H1 (cell line): ENCODE data around the gene STAC. TPM values are rescaled to one million over a fixed set of nuclear protein-coding genes. Genes with fewer than 3 reads are reported as not detected.

Experiments
- CTCF ChIA-PET: fragments of 300-600 bp; sonication (Branson Sonifier 250); formaldehyde crosslinking; loops from one replicate; lab custom pipeline; 2021; ENCODE audit not compliant: partially characterized antibody; lab: Charles Lee
- POLR2A ChIA-PET: fragments of 300-600 bp; sonication (Branson Sonifier 250); formaldehyde crosslinking; loops from one replicate; lab custom pipeline; 2021; ENCODE audit warnings: inconsistent platforms; ENCODE audit not compliant: partially characterized antibody; lab: Charles Lee
- DNase-seq, 2 experiments: peaks; one replicate each; pipeline versions ENCODE4 v3.0.0 to v3.0.0-alpha.2; 2010 to 2022; ENCODE audit warnings: low spot score in 2 of 2, low read depth in 1 of 2, mixed read lengths in 1 of 2
- FAIRE-seq: peaks from 2 replicates; lab custom pipeline; 2011; peaks lifted over from hg19 to GRCh38; lab: Jason Lieb, UNC
- H2AFZ ChIP-seq: 2 replicates; pipeline ENCODE4 v1.8.1; 2012; ENCODE audit warnings: low read length, inconsistent platforms
- H2AK5ac ChIP-seq: 2 replicates; pipeline ENCODE4 v1.6.1; 2013; ENCODE audit warnings: low read depth, low read length
- H2BK120ac ChIP-seq: replicated peaks from 2 replicates; pipeline ENCODE3; 2013; ENCODE audit warnings: low read depth, low read length, inconsistent platforms
- H2BK12ac ChIP-seq: 2 replicates; pipeline ENCODE4 v1.6.1; 2013; ENCODE audit warnings: low read depth, low read length
- H2BK15ac ChIP-seq: 2 replicates; pipeline ENCODE4 v1.6.1; 2013; ENCODE audit warnings: low read length
- H2BK20ac ChIP-seq: 2 replicates; pipeline ENCODE4 v1.6.1; 2013; ENCODE audit warnings: low read length
- H2BK5ac ChIP-seq: 2 replicates; pipeline ENCODE4 v1.6.1; 2013; ENCODE audit warnings: low read depth, low read length
- H3K14ac ChIP-seq: 2 replicates; pipeline ENCODE4 v1.6.1; 2013; ENCODE audit warnings: inconsistent platforms; ENCODE audit not compliant: insufficient read length
- H3K18ac ChIP-seq: 2 replicates; pipeline ENCODE4 v1.6.1; 2013; ENCODE audit warnings: low read length; ENCODE audit errors: extremely low read depth
- H3K23ac ChIP-seq: 2 replicates; pipeline ENCODE4 v1.6.1; 2013; ENCODE audit warnings: inconsistent platforms; ENCODE audit not compliant: insufficient read length
- H3K23me2 ChIP-seq: 2 replicates; pipeline ENCODE4 v1.6.1; 2013; ENCODE audit warnings: low read depth, low read length
- H3K27ac ChIP-seq: 2 replicates; pipeline ENCODE4 v1.6.1; 2011; ENCODE audit warnings: low read depth, low read length, inconsistent platforms
- H3K27me3 ChIP-seq, 4 experiments: replicated peaks in 1 of 4; 1 replicate in 1 of 4; 2 replicates in 3 of 4; pipeline versions ENCODE4 v1.6.1 to v1.8.1; 2011 to 2013; ENCODE audit warnings: low read length in 3 of 4, mild to moderate bottlenecking in 3 of 4, inconsistent platforms in 2 of 4, mixed read lengths in 2 of 4, moderate library complexity in 1 of 4; ENCODE audit not compliant: control insufficient read depth in 3 of 4, insufficient read depth in 3 of 4; ENCODE audit errors: extremely low read depth in 1 of 4
- H3K36me3 ChIP-seq, 4 experiments: 2 replicates each; pipeline versions ENCODE4 v1.6.1 to v1.8.1; 2011 to 2013; ENCODE audit warnings: mild to moderate bottlenecking in 4 of 4, low read length in 3 of 4, moderate library complexity in 2 of 4, control low read depth in 1 of 4, inconsistent platforms in 1 of 4; ENCODE audit not compliant: insufficient read depth in 4 of 4, control insufficient read depth in 2 of 4
- H3K4ac ChIP-seq: replicated peaks from 2 replicates; pipeline ENCODE3; 2013; ENCODE audit warnings: low read length, low read depth, mixed read lengths, inconsistent platforms; ENCODE audit not compliant: insufficient read length
- H3K4me1 ChIP-seq, 4 experiments: replicated peaks in 1 of 4; 1 replicate in 1 of 4; 2 replicates in 3 of 4; pipeline versions ENCODE4 v1.6.1 to v1.8.1; 2011 to 2013; ENCODE audit warnings: low read length in 3 of 4, inconsistent platforms in 2 of 4, mixed read lengths in 1 of 4; ENCODE audit not compliant: insufficient read depth in 4 of 4, control insufficient read depth in 3 of 4
- H3K4me2 ChIP-seq, 2 experiments: 2 replicates each; pipeline versions ENCODE4 v1.6.1 to v1.8.1; 2011 to 2013; ENCODE audit warnings: low read depth in 2 of 2, low read length in 2 of 2, control low read depth in 1 of 2, inconsistent platforms in 1 of 2, mild to moderate bottlenecking in 1 of 2; ENCODE audit not compliant: insufficient read depth in 1 of 2
- H3K4me3 ChIP-seq, 4 experiments: fragments of 200-600, 300-600 bp in 1 of 4; sonication (generic), shearing (Covaris generic), sonication (Bioruptor Twin) in 1 of 4; 2 replicates each; pipeline versions ENCODE4 v1.5.1 to v1.8.1; 2011 to 2016; ENCODE audit warnings: low read length in 4 of 4, low read depth in 3 of 4, control low read depth in 2 of 4, inconsistent platforms in 2 of 4, mild to moderate bottlenecking in 2 of 4, mixed read lengths in 1 of 4, moderate library complexity in 1 of 4; ENCODE audit not compliant: insufficient read depth in 2 of 4; ENCODE audit errors: extremely low read depth in 1 of 4
- H3K56ac ChIP-seq: replicated peaks from 2 replicates; pipeline ENCODE3; 2013; ENCODE audit warnings: low read depth, mild to moderate bottlenecking, mixed read lengths, low read length, inconsistent platforms; ENCODE audit not compliant: insufficient read length
- H3K79me1 ChIP-seq: 2 replicates; pipeline ENCODE4 v1.6.1; 2013; ENCODE audit warnings: low read depth, low read length, control low read depth
- H3K79me2 ChIP-seq, 2 experiments: 2 replicates each; pipeline versions ENCODE4 v1.6.1 to v1.8.1; 2012 to 2013; ENCODE audit warnings: low read length in 2 of 2, mild to moderate bottlenecking in 2 of 2, inconsistent platforms in 1 of 2; ENCODE audit not compliant: insufficient read depth in 2 of 2, control insufficient read depth in 1 of 2
- H3K9ac ChIP-seq, 4 experiments: replicated peaks in 1 of 4; 1 replicate in 1 of 4; 2 replicates in 3 of 4; pipeline versions ENCODE4 v1.6.1 to v1.8.1; 2011 to 2013; ENCODE audit warnings: low read depth in 3 of 4, low read length in 3 of 4, control low read depth in 2 of 4, mild to moderate bottlenecking in 2 of 4, moderate library complexity in 2 of 4, inconsistent platforms in 1 of 4; ENCODE audit errors: extremely low read depth in 1 of 4
- H3K9me3 ChIP-seq, 2 experiments: 2 replicates each; pipeline versions ENCODE4 v1.6.1 to v1.8.1; 2012 to 2013; ENCODE audit warnings: mild to moderate bottlenecking in 2 of 2, moderate library complexity in 2 of 2, control low read depth in 1 of 2, inconsistent platforms in 1 of 2, low read depth in 1 of 2, low read length in 1 of 2, mixed read lengths in 1 of 2; ENCODE audit not compliant: insufficient read depth in 2 of 2
- H4K20me1 ChIP-seq, 2 experiments: replicated peaks in 1 of 2; 2 replicates each; pipeline versions ENCODE3 to v1.8.1; 2011 to 2013; ENCODE audit warnings: inconsistent platforms in 2 of 2, low read length in 2 of 2, mild to moderate bottlenecking in 1 of 2; ENCODE audit not compliant: insufficient read depth in 2 of 2, control insufficient read depth in 1 of 2
- H4K5ac ChIP-seq: 2 replicates; pipeline ENCODE4 v1.6.1; 2013; ENCODE audit warnings: low read length, low read depth, mixed read lengths, inconsistent platforms; ENCODE audit not compliant: insufficient read length
- H4K8ac ChIP-seq: 2 replicates; pipeline ENCODE4 v1.8.0; 2013; ENCODE audit warnings: mild to moderate bottlenecking, moderate library complexity, low read length, inconsistent platforms; ENCODE audit not compliant: insufficient read depth; ENCODE audit errors: extremely low read depth
- H4K91ac ChIP-seq: replicated peaks from 2 replicates; pipeline ENCODE3; 2013; ENCODE audit warnings: low read length, mixed read lengths, inconsistent platforms; ENCODE audit not compliant: insufficient read length
- ASH2L ChIP-seq: fragments of 200-600, 300-600 bp; sonication (generic); IDR thresholded peaks from one replicate; pipeline ENCODE4 v1.7.1; 2017; ENCODE audit warnings: low read length
- CHD1 ChIP-seq: IDR thresholded peaks from 2 replicates; pipeline ENCODE4 v1.6.1; 2012; ENCODE audit warnings: low read depth, low read length, improper control_type of control experiment
- KDM4A ChIP-seq: IDR thresholded peaks from one replicate; pipeline ENCODE4 v1.7.1; 2012; ENCODE audit warnings: low read depth, mild to moderate bottlenecking, moderate library complexity, low read length, inconsistent platforms; ENCODE audit not compliant: severe bottlenecking
- POLR2AphosphoS5 ChIP-seq: IDR thresholded peaks from 2 replicates; pipeline ENCODE4 v1.6.1; 2011; ENCODE audit warnings: low read depth, low read length
- SP2 ChIP-seq: IDR thresholded peaks from 2 replicates; pipeline ENCODE4 v1.6.1; 2012; ENCODE audit warnings: mild to moderate bottlenecking, low read length, inconsistent platforms
- WGBS, 2 experiments: shearing (Covaris generic) in 1 of 2; methylation state at CpG; one replicate each; pipeline versions ENCODE4 v1.1.6 to v1.1.7; 2013 to 2015; ENCODE audit warnings: low lambda C conversion rate in 2 of 2, mixed read lengths in 2 of 2, inconsistent platforms in 1 of 2, low coverage in 1 of 2, missing lambda C conversion rate in 1 of 2; ENCODE audit not compliant: insufficient replicate concordance in 2 of 2, insufficient coverage in 1 of 2, insufficient read length in 1 of 2; ENCODE audit errors: extremely low coverage in 1 of 2, missing lambda C conversion rate in 1 of 2; 5-methylcytosine and 5-hydroxymethylcytosine counted together
- polyA plus RNA-seq, 7 experiments: library from polyadenylated mRNA; depleted of rRNA in 3 of 7; stranded (reverse) in 5 of 7; unstranded in 2 of 7; fragments of >200 nt in 5 of 7; fragments of 200-250 nt in 2 of 7; gene quantifications; 1 replicate in 5 of 7; 2 replicates in 1 of 7; 4 replicates in 1 of 7; pipeline versions ENCODE4 v1.2.1 to v1.2.3, GENCODE V29; 2011 to 2013; ENCODE audit warnings: missing spikeins in 2 of 7, mixed read lengths in 2 of 7
- total RNA-seq: library from RNA; stranded (reverse); fragmentation: NEBNext Ultra II Directional; extraction: Animal tissue kit (Norgen Biotek cat#: 25700); gene quantifications from 2 replicates; pipeline ENCODE4 v1.2.1, GENCODE V29; 2021

STAC gene
- total and polyA plus RNA-seq, 2 of the 8 experiments (the other 6 are each of a cell fraction or from before 2014, with no cell fraction given), result 8.0 to 18.1 TPM

DNA sequence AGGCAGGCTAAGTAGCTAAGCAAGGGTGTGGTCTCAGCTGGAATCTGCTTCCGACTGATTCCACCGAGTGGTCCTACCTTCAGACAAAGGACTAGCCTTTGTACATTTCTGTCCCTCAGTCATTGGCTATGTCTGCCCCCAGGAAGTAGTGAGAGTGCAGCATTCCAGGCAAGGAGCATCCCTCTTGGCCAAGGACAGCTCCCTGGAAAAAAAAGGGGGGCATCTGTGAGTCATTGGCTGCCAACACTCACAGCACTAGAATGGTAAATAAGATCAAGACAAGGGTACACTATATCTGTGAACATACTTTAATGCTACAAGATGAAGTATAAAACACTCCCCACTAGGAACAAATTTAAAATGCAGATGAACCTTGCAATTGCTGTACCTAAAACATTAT is 66.8 kb downstream of the STAC start:
- Histone ChIP-seq H3K4me2 (no peak overlapping the region), H4K5ac (no peak overlapping the region), H2AFZ (no peak overlapping the region), H3K23ac (no peak overlapping the region), H3K27me3 (no peaks in the 10 kb centered on the region), H3K9ac (no peak overlapping the region), H3K18ac (no peak overlapping the region), H3K14ac (no peak overlapping the region), H3K79me1 (no peaks in the 10 kb centered on the region; the same call in 1 of the 2 replicates), H3K79me2 (no peaks in the 10 kb centered on the region), H2BK20ac (no peak overlapping the region), H3K23me2 (no peaks in the 10 kb centered on the region; the same call in 1 of the 2 replicates), H3K4ac (no peak overlapping the region), H2BK15ac (no peak overlapping the region), H3K27ac (no peak overlapping the region), H4K8ac (no peak overlapping the region), H3K4me1 (no peaks in the 10 kb centered on the region; a peak in 1 of 7 replicates), H2BK5ac (no peak overlapping the region), H3K56ac (no peak overlapping the region), H2BK12ac (no peak overlapping the region), H3K36me3 (0 out of 8 replicates have a peak, but pooled peaks cover 0 to 2% (median 0%) of the 10 kb centered on the region in 4 experiments), H2BK120ac (no peak overlapping the region), H3K4me3 (no peak overlapping the region), H4K20me1 (no peaks in the 10 kb centered on the region), H2AK5ac (no peak overlapping the region), H4K91ac (no peak overlapping the region), H3K9me3 (no peaks in the 10 kb centered on the region)
- POLR2A ChIA-PET, result no interaction called here
- FAIRE-seq (no peak), DNase-seq (no peak)
- 41% methylated on average over 2 of the region's 2 CpGs; no CpG with 5 or more reads in 1 of the 2 experiments for WGBS, 2 experiments
- CTCF ChIA-PET, result no interaction called here
- TF ChIP-seq CHD1, result no peak
- no peak for TF ChIP-seq POLR2AphosphoS5
- no peak for TF ChIP-seq SP2
- no peak for TF ChIP-seq ASH2L
- TF ChIP-seq KDM4A, result no peak
